ENCODE results near the gene ARHGAP22.

The ARHGAP22 gene

GRCh38 chr10:48418189-48418788 is 186.6 kb downstream of the ARHGAP22 start:
- no peak for TF ChIP-seq GATA2 (IDR thresholded peaks at IDR 0.05; ENCODE audit: low read depth, low read length)
- no peak for TF ChIP-seq GATA3 (IDR thresholded peaks at IDR 0.05; ENCODE audit: low read depth, low read length)

GRCh38 chr10:48417374-48417773 is 187.5 kb downstream of the ARHGAP22 start:
- no peak for TF ChIP-seq GATA3 (IDR thresholded peaks at IDR 0.05; ENCODE audit: low read depth, low read length)
- TF ChIP-seq GATA2 (IDR thresholded peaks at IDR 0.05; ENCODE audit: low read depth, low read length) = no peak

DNA sequence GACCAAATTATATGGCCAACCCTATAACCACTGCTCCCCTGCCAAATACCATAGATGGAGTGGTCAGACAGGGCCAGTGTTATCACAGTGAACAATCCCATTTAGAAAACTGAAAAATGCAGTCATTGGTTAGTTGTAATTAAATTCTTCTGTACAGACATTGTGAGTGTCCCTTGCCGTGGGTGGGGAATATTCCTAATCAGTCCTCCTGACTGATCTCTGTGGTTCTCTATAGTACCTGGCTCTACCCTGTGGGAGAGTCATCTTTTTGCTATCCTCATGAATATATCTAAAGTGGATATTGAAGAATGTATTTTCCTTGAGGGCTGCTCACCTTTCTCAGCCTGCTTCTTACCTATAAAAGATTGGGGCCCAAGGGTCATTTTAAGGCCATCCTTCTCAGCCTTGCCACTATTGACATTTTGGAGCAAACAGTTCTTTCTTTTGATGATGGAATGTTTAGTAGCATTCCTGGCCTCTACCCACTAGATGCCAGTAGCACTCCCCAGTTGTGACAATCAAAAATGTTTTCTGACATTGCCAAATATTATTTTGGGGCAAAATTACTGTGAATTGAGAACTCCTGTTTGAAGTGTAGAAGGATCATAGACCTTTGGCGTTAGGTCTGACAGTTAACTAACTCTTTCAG is 188.2 kb downstream of the ARHGAP22 start:
- TF ChIP-seq GATA3 (IDR thresholded peaks at IDR 0.05; ENCODE audit: low read depth, low read length) (no peak), GATA2 (IDR thresholded peaks at IDR 0.05; ENCODE audit: low read depth, low read length) (no peak)

GRCh38 chr10:48414778-48415177 is 190.1 kb downstream of the ARHGAP22 start:
- TF ChIP-seq GATA2 (IDR thresholded peaks at IDR 0.05; ENCODE audit: low read depth, low read length) (no peak), GATA3 (IDR thresholded peaks at IDR 0.05; ENCODE audit: low read depth, low read length) (no peak)

GRCh38 chr10:48414160-48414559 is 190.7 kb downstream of the ARHGAP22 start:
- TF ChIP-seq GATA2 (IDR thresholded peaks at IDR 0.05; ENCODE audit: low read depth, low read length) (no peak), GATA3 (IDR thresholded peaks at IDR 0.05; ENCODE audit: low read depth, low read length) (no peak)

DNA sequence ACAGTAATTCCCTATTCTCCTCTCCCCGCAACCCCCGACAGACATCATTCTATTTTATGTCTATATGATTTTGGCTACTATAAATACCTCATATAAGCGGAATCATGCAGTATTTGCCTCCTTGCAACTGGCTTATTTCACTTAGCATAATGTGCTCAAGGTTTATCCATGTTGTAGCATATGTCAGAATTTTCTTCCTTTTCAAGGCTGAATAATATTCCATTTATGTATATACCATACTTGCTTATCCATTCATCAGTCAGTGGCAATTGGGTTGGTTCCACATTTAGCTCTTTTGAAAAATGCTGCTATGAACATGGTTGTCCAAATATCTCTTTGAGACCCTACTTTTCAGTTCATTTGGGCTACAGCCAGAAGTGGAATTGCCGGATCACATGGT is 191.9 kb downstream of the ARHGAP22 start:
- TF ChIP-seq GATA2 (IDR thresholded peaks at IDR 0.05; ENCODE audit: low read depth, low read length) (no peak), GATA3 (IDR thresholded peaks at IDR 0.05; ENCODE audit: low read depth, low read length) (no peak)

DNA sequence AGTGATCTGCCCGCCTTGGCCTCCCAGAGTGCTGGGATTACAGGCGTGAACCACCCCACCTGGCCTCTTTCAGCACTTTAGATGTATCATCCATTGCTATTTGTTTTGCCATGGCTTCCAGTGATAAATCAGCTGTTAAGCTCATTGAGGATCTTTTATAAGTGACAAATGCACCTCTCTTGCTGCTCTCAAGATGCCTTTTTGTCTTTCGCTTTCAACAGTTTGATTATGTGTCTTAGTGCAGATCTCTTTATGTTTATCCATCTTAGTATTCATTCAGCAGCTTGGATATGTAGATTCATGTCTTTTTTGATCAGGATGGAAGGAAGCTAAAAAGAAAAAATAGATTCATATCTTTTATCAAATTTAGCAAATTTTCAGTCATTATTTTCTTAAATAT is 192.8 kb downstream of the ARHGAP22 start:
- no peak for TF ChIP-seq GATA2 (IDR thresholded peaks at IDR 0.05; ENCODE audit: low read depth, low read length)

DNA sequence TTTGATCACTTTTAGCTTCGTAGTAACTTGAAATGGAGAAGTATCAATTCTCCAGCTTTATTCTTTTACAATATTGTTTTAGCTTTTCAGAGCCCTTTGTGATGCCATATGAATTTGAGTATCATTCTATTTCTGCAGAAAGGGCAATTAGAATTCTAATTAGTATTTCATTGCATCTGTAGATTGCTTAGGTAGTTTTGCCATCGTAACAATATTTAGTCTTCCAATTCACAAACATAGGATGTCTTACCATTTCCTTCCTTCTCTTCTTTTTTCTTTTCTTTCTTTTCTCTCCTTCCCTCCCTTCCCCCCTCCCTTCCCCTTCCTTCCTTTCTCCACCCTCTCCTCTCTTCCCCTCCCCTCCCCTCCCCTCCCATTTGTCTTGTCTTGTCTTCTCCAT is 193.4 kb downstream of the ARHGAP22 start:
- TF ChIP-seq GATA3 (IDR thresholded peaks at IDR 0.05; ENCODE audit: low read depth, low read length) (no peak), GATA2 (IDR thresholded peaks at IDR 0.05; ENCODE audit: low read depth, low read length) (no peak)

- TF ChIP-seq GATA3 (IDR thresholded peaks at IDR 0.05; ENCODE audit: low read depth, low read length) (no peak), GATA2 (IDR thresholded peaks at IDR 0.05; ENCODE audit: low read depth, low read length) (no peak)
Observed at GRCh38 chr10:48410503-48410902, 194.4 kb downstream of the ARHGAP22 start.

GRCh38 chr10:48406658-48407057 is 198.2 kb downstream of the ARHGAP22 start:
- TF ChIP-seq GATA3 (IDR thresholded peaks at IDR 0.05; ENCODE audit: low read depth, low read length) = no peak
- no peak for TF ChIP-seq GATA2 (IDR thresholded peaks at IDR 0.05; ENCODE audit: low read depth, low read length)

- TF ChIP-seq GATA3 (IDR thresholded peaks at IDR 0.05; ENCODE audit: low read depth, low read length) = no peak
- no peak for TF ChIP-seq GATA2 (IDR thresholded peaks at IDR 0.05; ENCODE audit: low read depth, low read length)
Observed at GRCh38 chr10:48406204-48406603, 198.7 kb downstream of the ARHGAP22 start.

GRCh38 chr10:48404646-48405045 is 200.2 kb downstream of the ARHGAP22 start:
- no peak for TF ChIP-seq GATA3 (IDR thresholded peaks at IDR 0.05; ENCODE audit: low read depth, low read length)
- TF ChIP-seq GATA2 (IDR thresholded peaks at IDR 0.05; ENCODE audit: low read depth, low read length) = no peak

GRCh38 chr10:48400850-48401220 is 204.0 kb downstream of the ARHGAP22 start:
- TF ChIP-seq GATA3 (IDR thresholded peaks at IDR 0.05; ENCODE audit: low read depth, low read length) (no peak), GATA2 (IDR thresholded peaks at IDR 0.05; ENCODE audit: low read depth, low read length) (no peak)

GRCh38 chr10:48400129-48400849 is 204.6 kb downstream of the ARHGAP22 start:
- TF ChIP-seq GATA2 (IDR thresholded peaks at IDR 0.05; ENCODE audit: low read depth, low read length) = no peak
- no peak for TF ChIP-seq GATA3 (IDR thresholded peaks at IDR 0.05; ENCODE audit: low read depth, low read length)

- TF ChIP-seq GATA2 (IDR thresholded peaks at IDR 0.05; ENCODE audit: low read depth, low read length) = no peak
- TF ChIP-seq GATA3 (IDR thresholded peaks at IDR 0.05; ENCODE audit: low read depth, low read length) = no peak
Observed at GRCh38 chr10:48399551-48399950, 205.3 kb downstream of the ARHGAP22 start.
